ENCODE measurements around the gene NXPE1. TPM values are rescaled to one million over a fixed set of nuclear protein-coding genes. Genes with fewer than 3 reads are reported as not detected.
"Not testable (repeated sequence)": the region's sequence is repeated elsewhere in the genome, so short reads cannot be mapped to it uniquely, and the experiment has no call there.

The NXPE1 gene
- total RNA-seq, result not detected

DNA sequence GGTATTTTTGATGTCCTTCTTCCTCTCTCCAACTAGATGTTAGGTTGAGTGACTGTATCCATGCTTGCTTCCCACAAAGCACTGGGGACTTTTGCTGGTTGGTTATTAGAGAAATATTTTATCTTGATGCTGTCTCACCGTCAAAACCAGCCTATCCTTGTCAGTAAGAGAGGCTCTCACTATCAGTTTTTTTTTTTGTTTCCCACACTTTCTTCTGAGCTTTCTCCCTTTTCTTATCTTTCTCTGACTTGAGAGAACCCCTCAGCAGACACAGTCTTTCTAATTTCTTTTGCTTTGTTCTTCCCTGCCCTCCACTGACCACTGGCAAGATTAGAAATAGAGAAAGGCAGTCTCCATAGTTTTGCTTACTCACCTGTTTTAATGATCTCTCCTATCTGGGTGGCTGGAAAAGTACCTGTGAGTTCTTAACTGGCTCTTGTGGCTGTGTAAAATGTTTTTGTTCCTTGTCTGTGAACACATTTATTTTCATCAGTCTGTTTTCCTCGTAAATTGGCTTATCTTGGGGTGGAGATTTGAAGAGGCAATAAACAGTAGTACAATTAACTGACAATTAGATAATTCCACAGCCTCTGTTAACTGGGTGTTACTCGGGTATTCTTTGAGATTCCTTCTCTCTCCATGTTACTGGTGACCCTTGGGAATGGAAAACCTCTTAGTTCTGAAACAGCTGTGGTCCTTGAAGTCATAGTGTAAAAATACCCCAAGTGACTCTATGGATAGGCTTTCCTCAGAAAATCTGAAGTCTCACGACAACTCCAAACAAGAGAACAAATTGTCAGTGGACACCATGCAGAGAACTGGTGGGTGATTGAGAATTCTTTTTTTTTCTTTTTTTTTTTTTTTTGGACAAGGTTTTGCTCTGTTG lies at the start of gene NXPE1:
Gene NXPE1, minus strand, starts transcription at position 457 of the 886 bp plus-strand sequence. CDS start 8,680 bp downstream, outside the sequence.
- ChIA-PET POLR2A (no interaction called here), CTCF (no interaction called here)
- no peak for ATAC-seq
- intact Hi-C loops (cut with DNase I, micrococcal nuclease), result no loop called here
- no peaks in the 10 kb centered on the region for H3K36me3 Mint-ChIP-seq (ENCODE audit: low read depth)
- peaks cover 7% of the 10 kb centered on the region for H3K27me3 Mint-ChIP-seq
- no peak within 1 kb of the TSS for H3K4me3 Mint-ChIP-seq
- H3K9me3 Mint-ChIP-seq (ENCODE audit: low read depth), result no peaks in the 10 kb centered on the region
- no peak within 1 kb of the TSS for H3K27ac Mint-ChIP-seq
- H3K4me1 Mint-ChIP-seq, result peaks cover 10% of the 10 kb centered on the region
- DNase-seq, result no peak

DNA sequence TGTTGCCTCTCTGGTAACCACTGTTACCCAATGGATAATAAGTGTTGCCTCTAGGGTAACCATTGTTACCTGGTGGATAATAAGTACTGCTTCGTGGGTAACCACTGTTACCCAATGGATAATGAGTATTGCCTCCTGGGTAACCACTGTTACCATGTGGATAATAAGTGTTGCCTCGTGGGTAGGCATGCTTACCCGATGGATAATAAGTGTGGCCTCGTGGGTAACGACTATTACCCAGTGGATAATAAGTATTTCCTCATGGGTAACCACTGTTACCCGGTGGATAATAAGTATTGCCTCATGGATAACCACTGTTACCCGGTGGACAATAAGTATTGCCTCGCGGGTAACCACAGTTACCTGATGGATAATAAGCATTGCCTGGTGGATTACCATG lies 49.7 kb upstream of the NXPE1 start:
- ATAC-seq (no peak), DNase-seq (no peak)
- Mint-ChIP-seq H3K9me3 (ENCODE audit: low read depth) (peaks cover 5% of the 10 kb centered on the region), H3K4me3 (no peak overlapping the region), H3K27me3 (no peaks in the 10 kb centered on the region), H3K4me1 (no peaks in the 10 kb centered on the region), H3K27ac (no peak overlapping the region), H3K36me3 (ENCODE audit: low read depth) (no peaks in the 10 kb centered on the region)
- ChIA-PET CTCF (no interaction called here), POLR2A (no interaction called here)
- intact Hi-C loops (cut with DNase I, micrococcal nuclease), result loop anchor here in 1 of 2 experiments (10.0 kb wide), 1 partner anchor 265 kb away; no protein-coding TSS in a partner anchor

DNA sequence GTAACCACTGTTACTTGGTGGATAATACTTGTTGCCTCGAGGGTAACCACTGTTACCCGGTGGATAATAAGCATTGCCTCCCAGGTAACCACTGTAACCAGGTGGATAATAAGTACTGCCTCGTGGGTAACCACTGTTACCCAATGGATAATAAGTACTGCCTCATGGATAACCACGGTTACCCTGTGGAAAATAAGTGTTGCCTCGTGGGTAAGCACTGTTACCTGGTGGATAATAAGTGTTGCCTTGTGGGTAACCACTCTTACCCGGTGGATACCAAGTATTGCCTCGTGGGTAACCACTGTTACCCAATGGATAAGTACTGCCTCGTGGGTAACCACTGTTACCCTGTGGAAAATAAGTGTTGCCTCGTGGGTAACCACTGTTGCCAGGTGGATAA lies 48.9 kb upstream of the NXPE1 start:
- CTCF ChIA-PET; H3K27ac Mint-ChIP-seq; H3K36me3 Mint-ChIP-seq (ENCODE audit: low read depth); ATAC-seq; POLR2A ChIA-PET; H3K4me1 Mint-ChIP-seq; DNase-seq; H3K4me3 Mint-ChIP-seq; H3K9me3 Mint-ChIP-seq (ENCODE audit: low read depth); H3K27me3 Mint-ChIP-seq: not testable (repeated sequence)
- intact Hi-C loops (cut with DNase I, micrococcal nuclease), result loop anchor here in 1 of 2 experiments (10.0 kb wide), 1 partner anchor 264 kb away; no protein-coding TSS in a partner anchor

DNA sequence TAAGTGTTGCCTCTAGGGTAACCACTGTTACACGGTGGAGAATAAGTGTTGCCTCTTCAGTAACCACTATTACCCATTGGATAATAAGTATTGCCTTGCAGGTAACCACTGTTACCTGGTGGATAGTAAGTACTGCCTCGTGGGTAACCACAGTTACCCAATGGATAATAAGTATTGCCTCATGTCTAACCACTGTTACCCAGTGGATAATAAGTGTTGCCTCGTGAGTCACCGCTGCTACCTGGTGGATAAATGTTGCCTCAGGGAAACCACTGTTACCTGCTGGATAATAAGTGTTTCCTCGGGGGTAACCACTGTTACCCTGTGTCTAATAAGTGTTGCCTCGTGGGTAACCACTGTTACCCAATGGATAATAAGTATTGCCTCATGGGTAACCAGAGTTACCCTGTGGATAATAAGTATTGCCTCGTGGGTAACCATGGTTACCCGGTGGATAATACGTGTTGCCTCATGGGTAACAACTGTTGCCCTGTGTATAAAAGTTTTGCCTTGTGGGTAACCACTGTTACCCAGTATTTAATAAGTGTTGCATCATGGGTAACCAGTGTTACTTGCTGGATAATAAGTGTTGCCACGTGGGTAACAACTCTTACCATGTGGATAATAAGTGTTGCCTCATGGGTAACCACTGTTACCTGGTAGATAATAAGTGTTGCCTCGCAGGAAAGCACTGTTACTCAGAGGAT lies 48.2 kb upstream of the NXPE1 start:
- intact Hi-C loops (cut with DNase I, micrococcal nuclease), result loop anchor here in 1 of 2 experiments (10.0 kb wide), 1 partner anchor 263 kb away; no protein-coding TSS in a partner anchor
- ATAC-seq (no peak), DNase-seq (no peak)
- Mint-ChIP-seq H3K27ac (no peak overlapping the region), H3K4me3 (no peak overlapping the region), H3K4me1 (no peaks in the 10 kb centered on the region), H3K9me3 (ENCODE audit: low read depth) (peaks cover 5% of the 10 kb centered on the region), H3K27me3 (no peaks in the 10 kb centered on the region), H3K36me3 (ENCODE audit: low read depth) (no peaks in the 10 kb centered on the region)
- CTCF ChIA-PET, result no interaction called here
- POLR2A ChIA-PET, result no interaction called here

DNA sequence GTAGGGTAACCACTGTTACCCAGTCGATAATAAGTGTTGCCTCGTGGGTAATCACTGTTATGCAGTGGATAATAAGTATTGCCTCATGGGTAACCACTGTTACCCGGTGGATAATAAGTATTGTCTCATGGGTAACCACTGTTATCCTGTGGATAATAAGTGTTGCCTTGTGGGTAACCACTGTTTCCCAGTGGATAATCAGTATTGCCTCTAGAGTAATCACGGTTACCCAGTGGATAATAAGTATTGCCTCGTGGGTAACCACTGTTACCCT lies 47.1 kb upstream of the NXPE1 start:
- H3K27ac Mint-ChIP-seq; H3K27me3 Mint-ChIP-seq; DNase-seq; H3K4me1 Mint-ChIP-seq; ATAC-seq; H3K9me3 Mint-ChIP-seq (ENCODE audit: low read depth); CTCF ChIA-PET; H3K4me3 Mint-ChIP-seq; POLR2A ChIA-PET; H3K36me3 Mint-ChIP-seq (ENCODE audit: low read depth): not testable (repeated sequence)
- intact Hi-C loops (cut with DNase I, micrococcal nuclease), result loop anchor here in 1 of 2 experiments (10.0 kb wide), 1 partner anchor 262 kb away; no protein-coding TSS in a partner anchor

DNA sequence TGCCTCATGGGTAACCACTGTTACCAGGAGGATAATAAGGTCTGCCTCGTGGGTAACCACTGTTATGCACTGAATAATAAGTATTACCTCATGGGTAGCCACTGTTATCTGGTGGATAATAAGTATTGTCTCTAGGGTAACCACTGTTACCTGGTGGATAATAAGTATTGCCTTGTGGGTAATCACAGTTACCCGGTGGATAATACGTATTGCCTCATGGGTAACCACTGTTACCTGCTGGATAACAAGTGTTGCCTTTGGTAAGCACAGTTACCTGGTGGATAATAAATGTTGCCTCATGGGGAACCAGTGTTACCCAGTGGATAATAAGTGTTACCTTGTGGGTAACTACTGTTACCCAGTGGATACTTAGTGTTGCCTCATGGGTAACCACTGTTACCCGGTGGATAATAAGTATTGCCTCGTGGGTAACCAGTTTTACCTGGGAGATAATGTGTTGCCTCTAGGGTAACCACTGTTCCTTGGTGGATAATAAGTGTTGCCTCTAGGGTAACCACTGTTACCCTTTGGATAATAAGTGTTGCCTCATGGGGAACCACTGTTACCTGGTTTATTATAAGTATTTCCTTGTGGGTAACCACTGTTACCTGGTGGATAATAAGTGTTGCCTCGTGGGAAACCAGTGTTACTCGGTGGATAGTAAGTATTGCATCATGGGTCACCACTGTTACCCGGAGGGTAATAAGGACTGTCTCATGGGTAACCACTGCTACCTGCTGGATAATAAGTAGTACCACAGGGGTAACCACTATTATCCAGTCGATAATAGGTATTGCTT lies 46.5 kb upstream of the NXPE1 start:
- CTCF ChIA-PET, result no interaction called here

DNA sequence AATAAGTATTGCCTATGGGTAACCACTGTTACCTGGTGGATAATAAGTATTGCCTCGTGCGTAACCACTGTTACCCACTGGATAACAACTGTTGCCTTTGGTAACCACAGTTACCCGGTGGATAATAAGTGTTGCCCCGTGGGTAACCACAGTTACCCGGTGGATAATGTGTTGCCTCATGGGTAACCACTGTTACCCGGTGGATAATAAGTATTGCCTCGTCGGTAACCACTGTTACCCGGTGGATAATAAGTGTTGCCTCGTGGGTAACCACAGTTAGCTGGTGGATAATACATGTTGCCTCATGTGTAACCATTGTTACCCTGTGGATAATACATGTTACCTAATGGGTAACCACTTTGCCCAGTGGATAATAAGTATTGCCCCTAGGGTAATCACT lies 45.7 kb upstream of the NXPE1 start:
- POLR2A ChIA-PET, result no interaction called here
- ATAC-seq, result no peak
- Mint-ChIP-seq H3K4me3 (no peak overlapping the region), H3K9me3 (ENCODE audit: low read depth) (peaks cover 2% of the 10 kb centered on the region), H3K27me3 (no peaks in the 10 kb centered on the region), H3K27ac (no peak overlapping the region), H3K36me3 (ENCODE audit: low read depth) (no peaks in the 10 kb centered on the region), H3K4me1 (no peaks in the 10 kb centered on the region)
- intact Hi-C loops (cut with DNase I, micrococcal nuclease), result loop anchor here in 1 of 2 experiments (10.0 kb wide), 1 partner anchor 261 kb away; no protein-coding TSS in a partner anchor
- CTCF ChIA-PET, result no interaction called here
- DNase-seq, result no peak

More for the DNA sequence above, 46.5 kb upstream of the NXPE1 start:
- DNase-seq, result no peak
- Mint-ChIP-seq H3K36me3 (ENCODE audit: low read depth) (no peaks in the 10 kb centered on the region), H3K4me3 (no peak overlapping the region), H3K27ac (no peak overlapping the region), H3K27me3 (no peaks in the 10 kb centered on the region), H3K4me1 (no peaks in the 10 kb centered on the region), H3K9me3 (ENCODE audit: low read depth) (peaks cover 2% of the 10 kb centered on the region)
- intact Hi-C loops (cut with DNase I, micrococcal nuclease), result loop anchor here in 1 of 2 experiments (10.0 kb wide), 1 partner anchor 261 kb away; no protein-coding TSS in a partner anchor
- POLR2A ChIA-PET, result no interaction called here
- ATAC-seq, result no peak

DNA sequence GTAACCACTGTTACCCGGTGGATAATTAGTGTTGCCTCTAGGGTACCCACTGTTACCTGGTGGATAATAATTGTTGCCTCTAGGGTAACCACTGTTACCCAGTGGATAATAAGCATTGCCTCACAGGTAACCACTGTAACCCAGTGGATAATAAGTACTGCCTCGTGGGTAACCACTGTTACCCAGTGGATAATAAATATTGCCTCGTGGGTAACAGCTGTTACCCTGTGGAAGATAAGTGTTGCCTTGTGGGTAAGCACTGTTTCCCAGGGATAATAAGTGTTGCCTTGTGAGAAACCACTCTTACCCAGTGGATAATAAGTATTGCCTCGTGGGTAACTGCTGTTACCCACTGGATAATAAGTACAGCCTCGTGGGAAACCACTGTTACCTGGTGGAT lies 45.2 kb upstream of the NXPE1 start:
- ChIA-PET CTCF (no interaction called here), POLR2A (no interaction called here)
- ATAC-seq, result no peak

DNA sequence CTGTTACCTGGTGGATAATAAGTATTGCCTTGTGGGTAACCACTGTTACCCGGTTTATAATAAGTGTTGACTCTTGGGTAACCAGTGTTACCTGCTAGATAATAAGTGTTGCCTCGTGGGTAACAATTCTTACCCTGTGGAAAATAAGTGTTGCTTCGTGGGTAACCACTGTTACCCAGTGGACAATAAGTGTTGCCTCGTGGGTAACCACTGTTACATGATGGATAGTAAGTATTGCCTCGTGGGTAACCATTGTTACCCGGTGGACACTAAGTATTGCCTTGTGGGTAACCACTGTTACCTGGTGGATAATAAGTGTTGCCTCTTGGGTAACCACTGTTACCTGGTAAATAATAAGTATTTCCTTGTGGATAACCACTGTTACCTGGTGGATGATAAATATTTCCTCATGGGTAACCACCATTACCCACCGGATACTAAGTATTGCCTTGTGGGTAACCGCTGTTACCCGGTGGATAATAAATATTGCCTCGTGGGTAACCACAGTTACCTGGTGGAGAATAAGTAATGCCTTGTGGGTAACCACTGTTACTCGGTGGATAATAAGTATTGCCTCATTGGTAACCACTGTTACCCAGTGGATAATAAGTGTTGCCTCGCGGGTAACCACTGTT lies 44.6 kb upstream of the NXPE1 start:
- H3K9me3 Mint-ChIP-seq (ENCODE audit: low read depth), result peaks cover 2% of the 10 kb centered on the region
- ChIA-PET POLR2A (no interaction called here), CTCF (no interaction called here)
- intact Hi-C loops (cut with DNase I, micrococcal nuclease), result loop anchor here in 1 of 2 experiments (10.0 kb wide), 1 partner anchor 259 kb away; no protein-coding TSS in a partner anchor
- H3K4me1 Mint-ChIP-seq, result no peaks in the 10 kb centered on the region
- H3K27me3 Mint-ChIP-seq, result no peaks in the 10 kb centered on the region
- no peaks in the 10 kb centered on the region for H3K36me3 Mint-ChIP-seq (ENCODE audit: low read depth)
- H3K27ac Mint-ChIP-seq, result no peak overlapping the region
- H3K4me3 Mint-ChIP-seq, result no peak overlapping the region
- ATAC-seq (no peak), DNase-seq (no peak)

More for the DNA sequence above, 45.2 kb upstream of the NXPE1 start:
- no peak for DNase-seq
- Mint-ChIP-seq H3K9me3 (ENCODE audit: low read depth) (peaks cover 2% of the 10 kb centered on the region), H3K4me1 (no peaks in the 10 kb centered on the region), H3K27ac (no peak overlapping the region), H3K27me3 (no peaks in the 10 kb centered on the region), H3K36me3 (ENCODE audit: low read depth) (no peaks in the 10 kb centered on the region), H3K4me3 (no peak overlapping the region)
- intact Hi-C loops (cut with DNase I, micrococcal nuclease), result loop anchor here in 1 of 2 experiments (10.0 kb wide), 1 partner anchor 260 kb away; no protein-coding TSS in a partner anchor

DNA sequence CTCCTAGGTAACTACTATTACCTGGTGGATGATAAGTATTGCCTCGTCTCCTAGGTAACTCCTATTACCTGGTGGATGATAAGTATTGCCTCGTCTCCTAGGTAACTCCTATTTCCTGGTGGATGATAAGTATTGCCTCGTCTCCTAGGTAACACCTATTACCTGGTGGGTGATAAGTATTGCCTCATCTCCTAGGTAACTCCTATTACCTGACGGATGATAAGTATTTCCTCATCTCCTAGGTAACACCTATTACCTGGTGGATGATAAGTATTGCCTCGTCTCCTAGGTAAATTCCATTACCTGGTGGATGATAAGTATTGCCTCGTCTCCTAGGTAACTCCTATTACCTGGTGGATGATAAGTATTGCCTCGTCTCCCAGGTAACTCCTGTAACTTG lies 43.5 kb upstream of the NXPE1 start:
- H3K36me3 Mint-ChIP-seq (ENCODE audit: low read depth); H3K27ac Mint-ChIP-seq: not testable (repeated sequence)
- intact Hi-C loops (cut with DNase I, micrococcal nuclease), result loop anchor here in 1 of 2 experiments (10.0 kb wide), 1 partner anchor 258 kb away; no protein-coding TSS in a partner anchor

DNA sequence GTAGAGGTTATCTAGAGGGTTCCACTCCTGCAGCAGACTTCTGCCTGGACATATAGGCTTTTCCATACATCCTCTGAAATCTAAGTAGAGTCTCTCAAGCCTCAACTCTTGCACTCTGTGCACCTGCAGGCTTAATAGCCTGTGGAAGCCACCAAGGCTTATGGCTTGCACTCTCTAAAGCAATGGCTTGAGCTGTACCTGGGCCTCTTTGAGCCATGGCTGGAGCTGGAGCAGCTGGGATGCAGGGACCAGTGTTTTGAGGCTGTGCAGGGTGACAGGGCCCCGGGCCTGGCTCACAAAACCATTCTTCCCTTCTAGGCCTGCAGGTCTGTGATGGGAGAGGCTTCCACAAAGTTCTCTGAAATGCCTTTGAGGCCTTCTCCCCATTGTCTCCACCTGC lies 38.8 kb upstream of the NXPE1 start:
- H3K9me3 Mint-ChIP-seq (ENCODE audit: low read depth), result no peaks in the 10 kb centered on the region
- no peaks in the 10 kb centered on the region for H3K4me1 Mint-ChIP-seq
- no peak overlapping the region for H3K4me3 Mint-ChIP-seq
- no peak overlapping the region for H3K27ac Mint-ChIP-seq
- CTCF ChIA-PET, result no interaction called here
- ATAC-seq, result no peak
- no peaks in the 10 kb centered on the region for H3K36me3 Mint-ChIP-seq (ENCODE audit: low read depth)
- DNase-seq, result no peak
- intact Hi-C loops (cut with DNase I, micrococcal nuclease), result loop anchor here in 1 of 2 experiments (10.0 kb wide), 1 partner anchor 254 kb away; no protein-coding TSS in a partner anchor
- no peaks in the 10 kb centered on the region for H3K27me3 Mint-ChIP-seq
- POLR2A ChIA-PET, result no interaction called here

More for the DNA sequence above, 43.5 kb upstream of the NXPE1 start:
- H3K4me3 Mint-ChIP-seq; H3K9me3 Mint-ChIP-seq (ENCODE audit: low read depth); H3K4me1 Mint-ChIP-seq; CTCF ChIA-PET; DNase-seq; POLR2A ChIA-PET; ATAC-seq; H3K27me3 Mint-ChIP-seq: not testable (repeated sequence)

All from activated CD4-positive, alpha-beta T cell treated with anti-CD3 and anti-CD28 coated beads for 36 hours (primary cell).